T-helper 9 cell (primary cell): Measurements from ENCODE around the gene TGM4.

Experiments used
- DNase-seq: peaks from one replicate; pipeline ENCODE4 v3.0.0-alpha.2; 2020

TGM4 gene

GRCh38 chr3:44957986-44958385, 83.6 kb downstream of the TGM4 start:
- no peak for DNase-seq

GRCh38 chr3:44958386-44958785, 84.0 kb downstream of the TGM4 start:
- DNase-seq = no peak

DNA sequence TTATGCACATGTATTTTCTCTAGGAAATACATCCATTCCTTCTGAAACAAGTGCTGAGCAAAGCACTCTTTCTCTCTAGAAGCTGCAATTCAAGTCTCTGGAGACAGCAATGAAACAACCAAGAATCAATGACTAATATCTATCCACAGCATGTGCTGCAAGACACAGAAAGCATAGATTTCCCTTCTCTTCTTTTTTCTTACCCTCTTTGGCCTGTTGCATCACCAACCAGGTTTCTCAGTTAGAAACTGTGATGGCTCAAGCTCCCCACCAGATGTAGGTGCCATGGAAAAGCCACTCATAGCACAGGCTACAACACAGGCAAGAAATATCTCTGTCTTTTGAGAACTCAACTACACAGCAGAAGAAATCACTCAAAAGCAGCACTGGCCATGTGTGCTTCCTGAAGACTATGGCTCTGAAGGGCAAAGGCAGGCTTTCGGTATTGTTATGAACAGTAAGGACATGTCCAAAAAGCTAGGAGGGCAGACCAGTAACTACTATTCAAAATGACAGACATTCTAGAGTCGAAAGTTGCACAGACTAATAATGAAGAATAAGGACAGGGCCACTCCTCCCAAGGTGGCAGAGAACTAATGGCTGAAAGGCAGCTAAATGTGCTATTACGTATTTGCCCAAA, 86.1 kb downstream of the TGM4 start:
- no peak for DNase-seq

- no peak for DNase-seq
These were observed 87.5 kb downstream of the TGM4 start for GRCh38 chr3:44961888-44962287.

DNA sequence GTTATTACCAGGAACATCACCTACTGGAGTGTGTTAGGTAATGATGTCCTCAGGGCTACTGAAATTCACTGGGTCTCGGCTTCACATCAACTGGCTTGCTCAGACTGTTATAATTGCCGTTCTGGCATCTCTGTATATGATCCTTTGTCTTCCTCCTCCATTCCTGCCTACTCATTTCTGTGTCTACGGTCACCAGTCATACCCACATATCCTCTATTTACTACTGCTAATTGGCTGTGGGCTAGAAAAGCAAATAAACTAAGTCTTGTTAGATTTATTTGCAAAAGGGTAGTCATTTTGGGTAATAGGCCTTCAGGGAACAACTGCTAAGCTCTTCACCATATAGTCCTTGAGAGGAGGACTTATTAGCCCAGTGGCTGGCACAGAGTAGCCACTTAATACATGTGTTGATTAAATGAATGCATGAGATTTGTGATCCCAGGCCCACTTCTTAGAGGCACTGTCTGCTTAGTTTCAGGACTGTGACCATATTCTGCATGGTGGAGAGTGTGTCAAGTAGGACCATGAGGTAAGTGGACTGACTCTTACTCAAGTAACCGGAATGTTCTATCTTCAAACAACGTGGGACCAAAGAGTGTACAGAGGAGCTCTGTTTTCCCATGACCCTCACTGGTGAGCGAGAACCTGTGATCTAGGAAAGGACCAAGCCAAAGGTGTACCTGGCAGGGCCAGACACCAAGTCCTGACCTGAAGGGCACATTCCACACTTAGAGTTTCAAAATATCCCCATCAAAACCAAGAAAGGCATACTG, 88.4 kb downstream of the TGM4 start:
- no peak for DNase-seq

DNA sequence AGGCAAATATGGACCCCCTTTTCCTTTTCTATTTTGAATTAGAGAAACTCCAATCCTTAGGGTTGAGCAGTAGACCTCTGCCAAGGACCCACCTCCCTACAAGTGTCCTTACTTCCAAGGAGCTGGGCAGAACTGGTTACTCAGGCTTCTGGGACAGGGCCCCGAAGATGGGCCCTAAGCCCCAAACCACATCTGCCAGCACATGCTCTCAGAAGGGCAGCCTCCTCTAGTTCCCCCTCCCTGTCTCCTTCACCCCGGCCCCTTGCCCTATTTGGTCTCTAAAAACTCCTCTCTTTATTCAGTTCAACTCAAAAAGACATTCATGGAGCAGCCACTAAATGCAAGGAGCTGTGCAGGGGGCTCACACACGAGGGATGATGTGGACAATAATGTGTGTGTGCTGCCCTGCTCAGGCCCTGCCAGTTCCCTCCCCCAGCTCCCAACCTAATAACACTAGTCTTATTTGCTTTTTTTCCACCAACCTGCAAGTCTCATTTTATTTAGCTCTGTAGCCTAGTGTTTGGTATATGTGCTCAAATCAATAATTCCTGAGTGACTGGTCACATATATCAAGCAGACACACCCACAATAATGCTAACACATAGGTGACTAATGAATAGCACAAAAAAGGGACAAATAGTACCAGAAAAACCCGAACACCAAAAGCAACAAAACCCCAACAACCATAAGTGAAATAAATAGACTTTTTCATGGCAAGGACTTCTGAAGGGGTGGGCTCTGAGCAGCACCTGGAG, 89.3 kb downstream of the TGM4 start:
- no peak for DNase-seq
